K562 (cell line): ENCODE results near the gene SDE2. TPM values are rescaled to one million over a fixed set of nuclear protein-coding genes. Genes with fewer than 3 reads are reported as not detected.

Experiments used
- ATAC-seq: fragments of 200-7000 bp; cut with Tn5 transposase; 3 replicates; pipeline ENCODE4 v1.9.1; 2020; ENCODE audit warnings: moderate library complexity
- BruUV-seq: library from RNA; stranded (reverse); fragments of 400-500 nt; replicated peaks from 2 replicates; lab custom pipeline; 2021; lab: Mats Ljungman, UMichigan
- CTCF ChIA-PET: fragments of 300-600 bp; formaldehyde crosslinking; extraction: SDS; loops from one replicate; lab custom pipeline; 2021; ENCODE audit warnings: low intra/inter-chr PET ratio; lab: Yijun Ruan, JAX
- POLR2A ChIA-PET: fragments of 300-600, 350-650 bp; sonication (Branson Sonifier 250); formaldehyde crosslinking; extraction: SDS; loops from one replicate; lab custom pipeline; 2021; ENCODE audit warnings: antibody characterized with exemption, inconsistent platforms; lab: Yijun Ruan, JAX
- DNase-seq, 4 experiments: peaks; one replicate each; pipeline versions ENCODE4 v3.0.0 to v3.0.0-alpha.2; 2011 to 2018; ENCODE audit warnings: low spot score in 3 of 4, mixed read lengths in 3 of 4; ENCODE audit errors: extremely low read depth in 1 of 4
- FAIRE-seq: peaks from 2 replicates; lab custom pipeline; 2011; peaks lifted over from hg19 to GRCh38; lab: Jason Lieb, UNC
- H2AFZ ChIP-seq: 2 replicates; pipeline ENCODE4 v1.6.0; 2011; ENCODE audit warnings: low read depth, low read length, control low read depth, inconsistent platforms
- H3K27ac ChIP-seq: fragments of 200-600 bp; 3 replicates; pipeline ENCODE4 v1.8.0; 2011; ENCODE audit warnings: low read depth, mild to moderate bottlenecking, control low read depth, inconsistent platforms, low read length, moderate library complexity, mixed read lengths; ENCODE audit errors: extremely low read depth
- H3K27me3 ChIP-seq, 2 experiments: fragments of 300-600 bp in 1 of 2; 2 replicates in 1 of 2; 3 replicates in 1 of 2; pipeline versions ENCODE4 v1.6.0 to v1.8.0; 2011; ENCODE audit warnings: inconsistent platforms in 2 of 2, low read length in 2 of 2, mild to moderate bottlenecking in 1 of 2, mixed read lengths in 1 of 2, moderate library complexity in 1 of 2; ENCODE audit not compliant: control insufficient read depth in 2 of 2, insufficient read depth in 2 of 2
- H3K36me3 ChIP-seq: fragments of 300-600 bp; 3 replicates; pipeline ENCODE4 v1.8.0; 2011; ENCODE audit warnings: mild to moderate bottlenecking, low read length, inconsistent platforms; ENCODE audit not compliant: control insufficient read depth, insufficient read depth
- H3K4me1 ChIP-seq, 2 experiments: fragments of 200-600 bp in 1 of 2; replicated peaks in 1 of 2; 2 replicates in 1 of 2; 3 replicates in 1 of 2; pipeline versions ENCODE4 v1.5.1 to v1.8.0; 2011; ENCODE audit warnings: inconsistent platforms in 2 of 2, low read length in 2 of 2, mild to moderate bottlenecking in 1 of 2, mixed read lengths in 1 of 2, moderate library complexity in 1 of 2; ENCODE audit not compliant: control insufficient read depth in 2 of 2, insufficient read depth in 2 of 2
- H3K4me2 ChIP-seq: 2 replicates; pipeline ENCODE4 v1.6.1; 2011; ENCODE audit warnings: low read length, control low read depth, inconsistent platforms, mixed read lengths; ENCODE audit not compliant: insufficient read depth
- H3K4me3 ChIP-seq: fragments of 200-600 bp; sonication (generic), shearing (Covaris generic); 2 replicates; pipeline ENCODE4 v1.5.1; 2016; ENCODE audit warnings: control low read depth, inconsistent platforms
- H3K79me2 ChIP-seq: fragments of 200-600 bp; 3 replicates; pipeline ENCODE4 v1.8.0; 2011; ENCODE audit warnings: low read length, inconsistent platforms; ENCODE audit not compliant: control insufficient read depth, insufficient read depth
- H3K9ac ChIP-seq, 2 experiments: 2 replicates each; pipeline versions ENCODE4 v1.6.0 to v1.6.1; 2011; ENCODE audit warnings: low read depth in 2 of 2, low read length in 2 of 2, control low read depth in 1 of 2, inconsistent platforms in 1 of 2, mild to moderate bottlenecking in 1 of 2, mixed read lengths in 1 of 2; ENCODE audit not compliant: insufficient read depth in 1 of 2
- H3K9me1 ChIP-seq: one replicate; pipeline ENCODE4 v1.6.0; 2011; ENCODE audit warnings: inconsistent platforms, mild to moderate bottlenecking, low read length, moderate library complexity; ENCODE audit not compliant: control insufficient read depth, insufficient read depth
- H3K9me3 ChIP-seq: replicated peaks from 2 replicates; pipeline ENCODE4 v1.5.1; 2011; ENCODE audit warnings: low read depth, low read length, inconsistent platforms; ENCODE audit not compliant: control insufficient read depth, insufficient read depth
- H4K20me1 ChIP-seq: replicated peaks from 2 replicates; pipeline ENCODE4 v1.6.1; 2011; ENCODE audit warnings: low read length, inconsistent platforms, mixed read lengths; ENCODE audit not compliant: control insufficient read depth, insufficient read depth
- MTA1 ChIP-seq: fragments of 450-650 bp; IDR thresholded peaks from 2 replicates; pipeline ENCODE4 v1.6.1; 2017; ENCODE audit warnings: borderline replicate concordance
- ZKSCAN8 ChIP-seq: fragments of 200-800 bp; sonication (Bioruptor generic); IDR thresholded peaks from 2 replicates; pipeline ENCODE4 v1.6.1; 2016; ENCODE audit warnings: missing genetic modification characterization, missing compliant biosample characterization
- whole genome bisulfite sequencing: fragments of 100-300 bp; shearing (Covaris generic); methylation state at CpG from one replicate; pipeline ENCODE4 v1.1.6; 2016; ENCODE audit warnings: low coverage, mixed read lengths; ENCODE audit not compliant: insufficient coverage; ENCODE audit errors: missing lambda C conversion rate; 5-methylcytosine and 5-hydroxymethylcytosine counted together
- in situ Hi-C: fragments of 300-500 bp; cut with MboI; formaldehyde crosslinking; loops from 4 replicates; pipeline ENCODE4 v1.15.0; 2018; ENCODE audit warnings: inconsistent platforms, mixed read lengths
- intact Hi-C: fragments of 100-400 bp; cut with micrococcal nuclease; formaldehyde crosslinking; loops from 2 replicates; pipeline ENCODE4 v1.14.2; 2022
- polyA plus RNA-seq, 8 experiments: library from polyadenylated mRNA; depleted of rRNA in 4 of 8; stranded (reverse) in 5 of 8; unstranded in 3 of 8; fragments of >200 nt; fragmentation: Nextera tagmentation in 2 of 8; fragmentation: Illumina TruSeq in 1 of 8; extraction: Ambion mirVana in 2 of 8; extraction: Trizol in 1 of 8; gene quantifications; 2 replicates each; pipeline versions ENCODE4 v1.2.1 to v1.2.3, GENCODE V29; 2011 to 2014; ENCODE audit warnings: inconsistent platforms in 1 of 8, missing spikeins in 1 of 8
- total RNA-seq, 7 experiments: library from RNA; depleted of rRNA in 6 of 7; stranded (reverse); fragments of >200 nt in 6 of 7; fragmentation: Illumina TruSeq in 2 of 7; extraction: Trizol in 2 of 7; gene quantifications; 2 replicates each; pipeline versions ENCODE4 v1.2.1 to v1.2.3, GENCODE V29; 2011 to 2021; ENCODE audit warnings: low replicate concordance in 1 of 7
- TF ChIP-seq, protein P1 (sequence below): sonication (generic); formaldehyde crosslinking; IDR thresholded peaks from 2 replicates; pipeline ENCODE4 v1.8.0; 2022; ENCODE audit warnings: missing genetic modification reagents, mild to moderate bottlenecking, borderline replicate concordance
- TF ChIP-seq, protein P2 (sequence below): fragments of 450-650 bp; formaldehyde crosslinking; IDR thresholded peaks from 2 replicates; pipeline ENCODE4 v1.4.0; 2020; ENCODE audit warnings: mild to moderate bottlenecking
- TF ChIP-seq, protein P3 (sequence below): fragments of 250-450 bp; sonication (Bioruptor Pico); IDR thresholded peaks from 2 replicates; pipeline ENCODE4 v1.5.1; 2021; ENCODE audit warnings: mild to moderate bottlenecking

The SDE2 gene
- total and polyA plus RNA-seq, 9 of the 15 experiments (the other 6 are each of a cell fraction or from before 2014, with no cell fraction given), result 14.3 to 62.3 (median 46.0) TPM

DNA sequence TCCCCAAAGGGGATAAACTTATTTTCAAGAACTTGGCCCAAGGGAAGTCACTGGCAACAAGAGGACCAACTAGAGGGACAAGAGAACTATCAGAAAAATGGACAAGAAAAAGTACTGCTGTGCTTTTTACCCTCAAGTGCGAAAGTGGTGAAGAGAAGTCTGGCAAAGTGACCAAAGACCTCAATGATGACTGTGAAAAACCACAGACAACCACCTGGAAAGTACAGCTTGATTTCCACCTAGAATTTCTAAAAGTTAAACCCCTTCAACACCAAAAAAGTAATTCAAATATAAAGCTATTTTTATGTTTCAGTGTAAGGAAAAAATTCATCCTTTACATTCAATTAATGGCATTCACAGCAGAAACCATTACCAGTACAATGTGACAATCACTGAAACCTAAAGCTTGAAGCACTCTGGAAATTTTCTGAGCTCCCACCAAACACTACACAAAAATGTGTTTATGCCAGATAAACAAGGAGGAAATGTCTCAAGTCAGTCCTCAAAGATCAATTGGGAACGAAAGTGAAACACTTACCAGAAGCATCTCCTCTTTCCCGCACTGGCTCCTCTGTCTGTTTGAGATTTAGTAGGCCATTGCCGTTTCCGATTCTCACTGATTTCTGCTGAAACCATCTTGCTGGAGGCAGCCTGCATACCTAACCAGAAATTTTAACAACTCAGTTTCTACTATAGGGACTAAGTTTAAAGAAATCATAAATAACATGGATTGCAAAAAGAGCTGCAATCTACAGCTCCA, 8.3 kb downstream of the SDE2 start:
- TF ChIP-seq, protein P1, sequence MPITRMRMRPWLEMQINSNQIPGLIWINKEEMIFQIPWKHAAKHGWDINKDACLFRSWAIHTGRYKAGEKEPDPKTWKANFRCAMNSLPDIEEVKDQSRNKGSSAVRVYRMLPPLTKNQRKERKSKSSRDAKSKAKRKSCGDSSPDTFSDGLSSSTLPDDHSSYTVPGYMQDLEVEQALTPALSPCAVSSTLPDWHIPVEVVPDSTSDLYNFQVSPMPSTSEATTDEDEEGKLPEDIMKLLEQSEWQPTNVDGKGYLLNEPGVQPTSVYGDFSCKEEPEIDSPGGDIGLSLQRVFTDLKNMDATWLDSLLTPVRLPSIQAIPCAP (CRISPR knock-in tag), result no peak
- TF ChIP-seq ZKSCAN8 (CRISPR knock-in tag) (no peak), MTA1 (no peak)
- TF ChIP-seq, protein P2, sequence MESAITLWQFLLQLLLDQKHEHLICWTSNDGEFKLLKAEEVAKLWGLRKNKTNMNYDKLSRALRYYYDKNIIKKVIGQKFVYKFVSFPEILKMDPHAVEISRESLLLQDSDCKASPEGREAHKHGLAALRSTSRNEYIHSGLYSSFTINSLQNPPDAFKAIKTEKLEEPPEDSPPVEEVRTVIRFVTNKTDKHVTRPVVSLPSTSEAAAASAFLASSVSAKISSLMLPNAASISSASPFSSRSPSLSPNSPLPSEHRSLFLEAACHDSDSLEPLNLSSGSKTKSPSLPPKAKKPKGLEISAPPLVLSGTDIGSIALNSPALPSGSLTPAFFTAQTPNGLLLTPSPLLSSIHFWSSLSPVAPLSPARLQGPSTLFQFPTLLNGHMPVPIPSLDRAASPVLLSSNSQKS (CRISPR knock-in tag), result no peak
- TF ChIP-seq, protein P3, sequence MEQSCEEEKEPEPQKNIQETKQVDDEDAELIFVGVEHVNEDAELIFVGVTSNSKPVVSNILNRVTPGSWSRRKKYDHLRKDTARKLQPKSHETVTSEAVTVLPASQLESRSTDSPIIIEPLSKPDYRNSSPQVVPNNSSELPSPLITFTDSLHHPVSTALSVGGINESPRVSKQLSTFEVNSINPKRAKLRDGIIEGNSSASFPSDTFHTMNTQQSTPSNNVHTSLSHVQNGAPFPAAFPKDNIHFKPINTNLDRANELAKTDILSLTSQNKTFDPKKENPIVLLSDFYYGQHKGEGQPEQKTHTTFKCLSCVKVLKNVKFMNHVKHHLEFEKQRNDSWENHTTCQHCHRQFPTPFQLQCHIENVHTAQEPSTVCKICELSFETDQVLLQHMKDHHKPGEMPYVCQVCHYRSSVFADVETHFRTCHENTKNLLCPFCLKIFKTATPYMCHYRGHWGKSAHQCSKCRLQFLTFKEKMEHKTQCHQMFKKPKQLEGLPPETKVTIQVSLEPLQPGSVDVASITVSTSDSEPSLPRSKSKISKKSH (CRISPR knock-in tag), result no peak
- WGBS, result 79% methylated on average over 5 of the region's 5 CpGs
- peaks cover 82% of the 10 kb centered on the region for H3K79me2 ChIP-seq
- no peaks in the 10 kb centered on the region for H3K27me3 ChIP-seq
- ChIA-PET POLR2A (interaction anchor here (0.6 to 1.1 kb wide), 4 partner anchors 9 to 525 kb away, joined by 3 to 7 read pairs (median 4); partner anchors contain the start of genes H3-3A and SDE2), CTCF (interaction anchor here (1.1 kb wide), 1 partner anchor 29 kb away, joined by 6 read pairs; no protein-coding TSS in a partner anchor)
- H3K9me1 ChIP-seq, result peaks cover 3% of the 10 kb centered on the region
- no peak overlapping the region for H3K4me3 ChIP-seq
- no peak overlapping the region for H3K27ac ChIP-seq
- H4K20me1 ChIP-seq, result peaks cover 26% of the 10 kb centered on the region
- in situ Hi-C loops, result no loop called here
- DNase-seq (peak in 1 of 4 experiments; percentile 30), ATAC-seq (no peak), FAIRE-seq (no peak)
- no TSS peak for BruUV-seq
- no peaks in the 10 kb centered on the region for H3K9me3 ChIP-seq
- intact Hi-C loops, result no loop called here
- H2AFZ ChIP-seq, result no peak overlapping the region
- H3K4me1 ChIP-seq, result peaks cover 0 to 10% of the 10 kb centered on the region in 2 experiments; a peak in 2 of 5 replicates
- H3K9ac ChIP-seq, result no peak overlapping the region
- peaks cover 96% of the 10 kb centered on the region for H3K36me3 ChIP-seq
- H3K4me2 ChIP-seq, result no peak overlapping the region
